SK-N-SH treated with all-trans-retinoic acid at 6 μM for 48 hours (cell line): ENCODE data around the gene HOXD3.

Experiments used
- ATAC-seq: fragments of 200-7000 bp; cut with Tn5 transposase; 3 replicates; pipeline ENCODE4 v1.9.1; 2020; ENCODE audit warnings: mild to moderate bottlenecking, moderate library complexity
- ARNTL ChIP-seq: fragments of 450-650 bp; formaldehyde crosslinking; IDR thresholded peaks from 2 replicates; pipeline ENCODE4 v1.5.0; 2020; ENCODE audit warnings: low read depth, mild to moderate bottlenecking, moderate library complexity, borderline replicate concordance
- ESRRG ChIP-seq: fragments of 250-450 bp; sonication (Bioruptor Pico); IDR thresholded peaks from 2 replicates; pipeline ENCODE4 v1.6.1; 2021; ENCODE audit warnings: mild to moderate bottlenecking
- GLIS3 ChIP-seq: fragments of 250-450 bp; sonication (Bioruptor Pico); IDR thresholded peaks from 2 replicates; pipeline ENCODE4 v1.5.0; 2020; ENCODE audit warnings: mild to moderate bottlenecking, moderate library complexity
- ISL1 ChIP-seq: fragments of 250-450 bp; sonication (Bioruptor Pico); IDR thresholded peaks from 2 replicates; pipeline ENCODE4 v2.1.2; 2022; ENCODE audit warnings: mild to moderate bottlenecking, moderate library complexity
- OSR1 ChIP-seq: fragments of 250-450 bp; sonication (Bioruptor Pico); IDR thresholded peaks from 2 replicates; pipeline ENCODE4 v1.8.0; 2022; ENCODE audit warnings: moderate library complexity, mild to moderate bottlenecking, inconsistent platforms
- RARB ChIP-seq: fragments of 250-450 bp; sonication (Bioruptor Pico); IDR thresholded peaks from 2 replicates; pipeline ENCODE4 v1.8.0; 2021; ENCODE audit warnings: mild to moderate bottlenecking, moderate library complexity
- SNAI2 ChIP-seq: fragments of 250-450 bp; sonication (Bioruptor Pico); IDR thresholded peaks from 2 replicates; pipeline ENCODE4 v1.5.0; 2020; ENCODE audit warnings: mild to moderate bottlenecking, moderate library complexity
- TCF4 ChIP-seq: fragments of 250-450 bp; sonication (Bioruptor Pico); IDR thresholded peaks from 2 replicates; pipeline ENCODE4 v1.8.0; 2021; ENCODE audit warnings: mild to moderate bottlenecking, moderate library complexity, borderline replicate concordance
- TOX ChIP-seq: fragments of 250-450 bp; sonication (Bioruptor Pico); IDR thresholded peaks from 2 replicates; pipeline ENCODE4 v1.8.0; 2021; ENCODE audit warnings: mild to moderate bottlenecking, moderate library complexity, borderline replicate concordance
- ZC3H10 ChIP-seq: fragments of 250-450 bp; sonication (Bioruptor Pico); IDR thresholded peaks from 2 replicates; pipeline ENCODE4 v1.5.1; 2021; ENCODE audit warnings: mild to moderate bottlenecking, moderate library complexity
- ZFP3 ChIP-seq: fragments of 250-450 bp; sonication (Bioruptor Pico); IDR thresholded peaks from 2 replicates; pipeline ENCODE4 v1.5.0; 2020; ENCODE audit warnings: mild to moderate bottlenecking, moderate library complexity
- ZFP30 ChIP-seq: fragments of 450-650 bp; formaldehyde crosslinking; IDR thresholded peaks from 2 replicates; pipeline ENCODE4 v1.5.0; 2022; ENCODE audit warnings: mild to moderate bottlenecking, moderate library complexity
- ZNF565 ChIP-seq: fragments of 450-650 bp; formaldehyde crosslinking; conservative IDR thresholded peaks from 2 replicates; pipeline ENCODE4 v1.5.0; 2020; ENCODE audit warnings: low read depth, mild to moderate bottlenecking, moderate library complexity
- ZNF70 ChIP-seq: fragments of 450-650 bp; formaldehyde crosslinking; IDR thresholded peaks from 2 replicates; pipeline ENCODE4 v1.5.0; 2020; ENCODE audit warnings: mild to moderate bottlenecking, moderate library complexity
- ZNF8 ChIP-seq: fragments of 450-650 bp; formaldehyde crosslinking; IDR thresholded peaks from 2 replicates; pipeline ENCODE4 v1.5.0; 2020; ENCODE audit warnings: mild to moderate bottlenecking, moderate library complexity
- TF ChIP-seq, protein P1 (sequence below): fragments of 250-450 bp; sonication (Bioruptor Pico); IDR thresholded peaks from 2 replicates; pipeline ENCODE4 v1.8.0; 2020; ENCODE audit warnings: mild to moderate bottlenecking, moderate library complexity, borderline replicate concordance
- TF ChIP-seq, protein P2 (sequence below): fragments of 250-450 bp; sonication (Bioruptor Pico); IDR thresholded peaks from 2 replicates; pipeline ENCODE4 v1.8.0; 2021; ENCODE audit warnings: low read depth, mild to moderate bottlenecking, moderate library complexity, borderline replicate concordance
- TF ChIP-seq, protein P3 (sequence below): fragments of 250-450 bp; sonication (Bioruptor Pico); IDR thresholded peaks from 2 replicates; pipeline ENCODE4 v1.5.1; 2020; ENCODE audit warnings: low read depth, mild to moderate bottlenecking, moderate library complexity
- TF ChIP-seq, protein P4 (sequence below): fragments of 250-450 bp; sonication (Bioruptor Pico); IDR thresholded peaks from 2 replicates; pipeline ENCODE4 v1.5.0; 2020; ENCODE audit warnings: mild to moderate bottlenecking, moderate library complexity

HOXD3 gene

DNA sequence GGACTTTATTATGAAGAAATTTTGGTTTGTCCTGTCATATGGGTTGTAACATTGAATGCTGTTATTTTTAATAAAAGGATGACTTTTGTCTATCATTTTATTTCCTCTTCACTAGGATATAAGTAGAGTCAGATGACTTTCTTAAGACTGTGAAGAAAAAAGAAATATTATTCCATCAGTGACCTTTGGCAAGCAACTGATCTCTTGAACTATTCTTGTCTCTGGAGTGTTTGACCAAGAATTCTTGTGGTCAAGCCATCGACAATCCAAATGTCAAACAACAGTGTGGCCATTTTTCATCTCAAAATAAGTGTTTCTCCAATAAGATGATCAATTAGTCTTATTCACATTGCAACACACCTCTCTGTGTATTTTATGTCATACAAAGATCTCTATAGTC is 56.3 kb downstream of the HOXD3 start:
- TF ChIP-seq ESRRG (CRISPR knock-in tag) (no peak), SNAI2 (CRISPR knock-in tag) (no peak), ZNF70 (CRISPR knock-in tag) (no peak), ISL1 (no peak), TCF4 (CRISPR knock-in tag) (no peak), ZFP3 (CRISPR knock-in tag) (no peak), ARNTL (CRISPR knock-in tag) (no peak), ZC3H10 (CRISPR knock-in tag) (no peak), ZFP30 (no peak), TOX (CRISPR knock-in tag) (no peak), GLIS3 (no peak), ZNF8 (CRISPR knock-in tag) (no peak), RARB (CRISPR knock-in tag) (no peak), OSR1 (CRISPR knock-in tag) (no peak), ZNF565 (CRISPR knock-in tag) (no peak)
- TF ChIP-seq, protein P1, sequence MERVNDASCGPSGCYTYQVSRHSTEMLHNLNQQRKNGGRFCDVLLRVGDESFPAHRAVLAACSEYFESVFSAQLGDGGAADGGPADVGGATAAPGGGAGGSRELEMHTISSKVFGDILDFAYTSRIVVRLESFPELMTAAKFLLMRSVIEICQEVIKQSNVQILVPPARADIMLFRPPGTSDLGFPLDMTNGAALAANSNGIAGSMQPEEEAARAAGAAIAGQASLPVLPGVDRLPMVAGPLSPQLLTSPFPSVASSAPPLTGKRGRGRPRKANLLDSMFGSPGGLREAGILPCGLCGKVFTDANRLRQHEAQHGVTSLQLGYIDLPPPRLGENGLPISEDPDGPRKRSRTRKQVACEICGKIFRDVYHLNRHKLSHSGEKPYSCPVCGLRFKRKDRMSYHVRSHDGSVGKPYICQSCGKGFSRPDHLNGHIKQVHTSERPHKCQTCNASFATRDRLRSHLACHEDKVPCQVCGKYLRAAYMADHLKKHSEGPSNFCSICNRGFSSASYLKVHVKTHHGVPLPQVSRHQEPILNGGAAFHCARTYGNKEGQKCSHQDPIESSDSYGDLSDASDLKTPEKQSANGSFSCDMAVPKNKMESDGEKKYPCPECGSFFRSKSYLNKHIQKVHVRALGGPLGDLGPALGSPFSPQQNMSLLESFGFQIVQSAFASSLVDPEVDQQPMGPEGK = no peak
- TF ChIP-seq, protein P2, sequence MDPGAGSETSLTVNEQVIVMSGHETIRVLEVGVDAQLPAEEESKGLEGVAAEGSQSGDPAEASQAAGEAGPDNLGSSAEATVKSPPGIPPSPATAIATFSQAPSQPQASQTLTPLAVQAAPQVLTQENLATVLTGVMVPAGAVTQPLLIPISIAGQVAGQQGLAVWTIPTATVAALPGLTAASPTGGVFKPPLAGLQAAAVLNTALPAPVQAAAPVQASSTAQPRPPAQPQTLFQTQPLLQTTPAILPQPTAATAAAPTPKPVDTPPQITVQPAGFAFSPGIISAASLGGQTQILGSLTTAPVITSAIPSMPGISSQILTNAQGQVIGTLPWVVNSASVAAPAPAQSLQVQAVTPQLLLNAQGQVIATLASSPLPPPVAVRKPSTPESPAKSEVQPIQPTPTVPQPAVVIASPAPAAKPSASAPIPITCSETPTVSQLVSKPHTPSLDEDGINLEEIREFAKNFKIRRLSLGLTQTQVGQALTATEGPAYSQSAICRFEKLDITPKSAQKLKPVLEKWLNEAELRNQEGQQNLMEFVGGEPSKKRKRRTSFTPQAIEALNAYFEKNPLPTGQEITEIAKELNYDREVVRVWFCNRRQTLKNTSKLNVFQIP (CRISPR knock-in tag) = no peak
- TF ChIP-seq, protein P3, sequence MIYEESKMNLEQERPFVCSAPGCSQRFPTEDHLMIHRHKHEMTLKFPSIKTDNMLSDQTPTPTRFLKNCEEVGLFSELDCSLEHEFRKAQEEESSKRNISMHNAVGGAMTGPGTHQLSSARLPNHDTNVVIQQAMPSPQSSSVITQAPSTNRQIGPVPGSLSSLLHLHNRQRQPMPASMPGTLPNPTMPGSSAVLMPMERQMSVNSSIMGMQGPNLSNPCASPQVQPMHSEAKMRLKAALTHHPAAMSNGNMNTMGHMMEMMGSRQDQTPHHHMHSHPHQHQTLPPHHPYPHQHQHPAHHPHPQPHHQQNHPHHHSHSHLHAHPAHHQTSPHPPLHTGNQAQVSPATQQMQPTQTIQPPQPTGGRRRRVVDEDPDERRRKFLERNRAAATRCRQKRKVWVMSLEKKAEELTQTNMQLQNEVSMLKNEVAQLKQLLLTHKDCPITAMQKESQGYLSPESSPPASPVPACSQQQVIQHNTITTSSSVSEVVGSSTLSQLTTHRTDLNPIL = no peak
- TF ChIP-seq, protein P4, sequence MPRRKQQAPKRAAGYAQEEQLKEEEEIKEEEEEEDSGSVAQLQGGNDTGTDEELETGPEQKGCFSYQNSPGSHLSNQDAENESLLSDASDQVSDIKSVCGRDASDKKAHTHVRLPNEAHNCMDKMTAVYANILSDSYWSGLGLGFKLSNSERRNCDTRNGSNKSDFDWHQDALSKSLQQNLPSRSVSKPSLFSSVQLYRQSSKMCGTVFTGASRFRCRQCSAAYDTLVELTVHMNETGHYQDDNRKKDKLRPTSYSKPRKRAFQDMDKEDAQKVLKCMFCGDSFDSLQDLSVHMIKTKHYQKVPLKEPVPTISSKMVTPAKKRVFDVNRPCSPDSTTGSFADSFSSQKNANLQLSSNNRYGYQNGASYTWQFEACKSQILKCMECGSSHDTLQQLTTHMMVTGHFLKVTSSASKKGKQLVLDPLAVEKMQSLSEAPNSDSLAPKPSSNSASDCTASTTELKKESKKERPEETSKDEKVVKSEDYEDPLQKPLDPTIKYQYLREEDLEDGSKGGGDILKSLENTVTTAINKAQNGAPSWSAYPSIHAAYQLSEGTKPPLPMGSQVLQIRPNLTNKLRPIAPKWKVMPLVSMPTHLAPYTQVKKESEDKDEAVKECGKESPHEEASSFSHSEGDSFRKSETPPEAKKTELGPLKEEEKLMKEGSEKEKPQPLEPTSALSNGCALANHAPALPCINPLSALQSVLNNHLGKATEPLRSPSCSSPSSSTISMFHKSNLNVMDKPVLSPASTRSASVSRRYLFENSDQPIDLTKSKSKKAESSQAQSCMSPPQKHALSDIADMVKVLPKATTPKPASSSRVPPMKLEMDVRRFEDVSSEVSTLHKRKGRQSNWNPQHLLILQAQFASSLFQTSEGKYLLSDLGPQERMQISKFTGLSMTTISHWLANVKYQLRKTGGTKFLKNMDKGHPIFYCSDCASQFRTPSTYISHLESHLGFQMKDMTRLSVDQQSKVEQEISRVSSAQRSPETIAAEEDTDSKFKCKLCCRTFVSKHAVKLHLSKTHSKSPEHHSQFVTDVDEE = no peak
- no peak for ATAC-seq
